A673 (cell line): ENCODE measurements around the gene AQR.

Source experiments
- CTCF ChIP-seq: fragments of 300-800, 200-600 bp; sonication (generic); conservative IDR thresholded peaks from 2 replicates; pipeline ENCODE4 v1.5.1; 2017; ENCODE audit warnings: low read depth, mild to moderate bottlenecking, antibody characterized with exemption, low read length, moderate library complexity, mixed read lengths
- EZH2 ChIP-seq: fragments of 200-600 bp; sonication (generic); IDR thresholded peaks from 2 replicates; pipeline ENCODE4 v1.6.1; 2017; ENCODE audit warnings: borderline replicate concordance, low read depth, mild to moderate bottlenecking, mixed read lengths, antibody characterized with exemption, low read length; ENCODE audit not compliant: poor library complexity, severe bottlenecking

GRCh38 chr15:34804113-34804512 is 165.4 kb downstream of the AQR start:
- TF ChIP-seq EZH2 (no peak), CTCF (no peak)
